ENCODE measurements around the gene TAF1L. TPM values are rescaled to one million over a fixed set of nuclear protein-coding genes. Genes with fewer than 3 reads are reported as not detected.

Gene TAF1L, protein sequence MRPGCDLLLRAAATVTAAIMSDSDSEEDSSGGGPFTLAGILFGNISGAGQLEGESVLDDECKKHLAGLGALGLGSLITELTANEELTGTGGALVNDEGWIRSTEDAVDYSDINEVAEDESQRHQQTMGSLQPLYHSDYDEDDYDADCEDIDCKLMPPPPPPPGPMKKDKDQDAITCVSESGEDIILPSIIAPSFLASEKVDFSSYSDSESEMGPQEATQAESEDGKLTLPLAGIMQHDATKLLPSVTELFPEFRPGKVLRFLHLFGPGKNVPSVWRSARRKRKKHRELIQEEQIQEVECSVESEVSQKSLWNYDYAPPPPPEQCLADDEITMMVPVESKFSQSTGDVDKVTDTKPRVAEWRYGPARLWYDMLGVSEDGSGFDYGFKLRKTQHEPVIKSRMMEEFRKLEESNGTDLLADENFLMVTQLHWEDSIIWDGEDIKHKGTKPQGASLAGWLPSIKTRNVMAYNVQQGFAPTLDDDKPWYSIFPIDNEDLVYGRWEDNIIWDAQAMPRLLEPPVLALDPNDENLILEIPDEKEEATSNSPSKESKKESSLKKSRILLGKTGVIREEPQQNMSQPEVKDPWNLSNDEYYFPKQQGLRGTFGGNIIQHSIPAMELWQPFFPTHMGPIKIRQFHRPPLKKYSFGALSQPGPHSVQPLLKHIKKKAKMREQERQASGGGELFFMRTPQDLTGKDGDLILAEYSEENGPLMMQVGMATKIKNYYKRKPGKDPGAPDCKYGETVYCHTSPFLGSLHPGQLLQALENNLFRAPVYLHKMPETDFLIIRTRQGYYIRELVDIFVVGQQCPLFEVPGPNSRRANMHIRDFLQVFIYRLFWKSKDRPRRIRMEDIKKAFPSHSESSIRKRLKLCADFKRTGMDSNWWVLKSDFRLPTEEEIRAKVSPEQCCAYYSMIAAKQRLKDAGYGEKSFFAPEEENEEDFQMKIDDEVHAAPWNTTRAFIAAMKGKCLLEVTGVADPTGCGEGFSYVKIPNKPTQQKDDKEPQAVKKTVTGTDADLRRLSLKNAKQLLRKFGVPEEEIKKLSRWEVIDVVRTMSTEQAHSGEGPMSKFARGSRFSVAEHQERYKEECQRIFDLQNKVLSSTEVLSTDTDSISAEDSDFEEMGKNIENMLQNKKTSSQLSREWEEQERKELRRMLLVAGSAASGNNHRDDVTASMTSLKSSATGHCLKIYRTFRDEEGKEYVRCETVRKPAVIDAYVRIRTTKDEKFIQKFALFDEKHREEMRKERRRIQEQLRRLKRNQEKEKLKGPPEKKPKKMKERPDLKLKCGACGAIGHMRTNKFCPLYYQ (N-terminal part only)
- total RNA-seq = under 0.01 TPM

DNA sequence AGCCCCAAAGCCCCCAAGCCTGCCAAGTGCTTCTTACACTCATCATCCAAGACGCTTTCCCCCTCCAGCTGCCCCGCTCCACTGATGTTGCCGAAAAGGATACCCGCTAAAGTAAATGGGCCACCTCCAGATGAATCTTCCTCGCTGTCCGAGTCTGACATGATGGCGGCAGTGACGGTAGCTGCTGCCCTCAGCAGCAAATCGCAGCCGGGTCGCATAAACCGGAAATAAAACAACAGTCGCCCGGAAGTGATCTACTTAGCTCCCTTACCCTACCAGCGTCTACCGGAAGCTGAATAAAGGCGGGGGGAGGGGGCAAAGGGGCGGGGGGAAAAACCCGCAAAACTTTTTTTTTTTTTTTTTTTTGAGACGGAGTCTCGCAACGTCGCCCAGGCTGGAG lies at the start of gene TAF1L:
TAF1L (minus strand) TSS at position 308 of the 400 bp plus-strand sequence; CDS start at position 218, 90 bp downstream.

Other genes starting within 250 kb of the TAF1L start
- gene RIGI, start 109.5 kb downstream of the TAF1L start, total RNA-seq = 8.5 TPM
- gene SMIM27, start 83.3 kb downstream of the TAF1L start, total RNA-seq = 6.0 TPM
- 39.4 TPM for gene TOPORS, start 83.1 kb downstream of the TAF1L start, total RNA-seq
- 57.0 TPM for gene NDUFB6, start 62.5 kb downstream of the TAF1L start, total RNA-seq
- gene TMEM215, start 147.9 kb upstream of the TAF1L start, total RNA-seq = 9.0 TPM

Measured in diencephalon (tissue), 1 donor.